Gastroesophageal sphincter (tissue), 4 donors: ENCODE results near the gene HLA-B. TPM values are rescaled to one million over a fixed set of nuclear protein-coding genes. Genes with fewer than 3 reads are reported as not detected.

Experiments used
- ATAC-seq: fragments of 150-250 bp; one replicate; pipeline ENCODE4 v1.9.1; 2016; ENCODE audit warnings: mild to moderate bottlenecking, moderate library complexity
- H3K27ac ChIP-seq, 4 donors: fragments of 200-600 bp; sonication (generic) in 3 of 4; 1 replicate in 3 of 4; 2 replicates in 1 of 4; pipeline ENCODE4 v1.5.1; 2016 to 2019
- H3K27me3 ChIP-seq: fragments of 200-600 bp; sonication (generic); one replicate; pipeline ENCODE4 v1.5.1; 2019
- H3K36me3 ChIP-seq, 2 donors: fragments of 200-600 bp; sonication (generic); one replicate each; pipeline ENCODE4 v1.5.1; 2019; ENCODE audit warnings: control low read depth in 1 of 2
- H3K4me1 ChIP-seq, 3 donors: fragments of 200-600 bp; sonication (generic); 1 replicate in 2 of 3; 2 replicates in 1 of 3; pipeline ENCODE4 v1.5.1; 2016 to 2019; ENCODE audit warnings: control low read depth in 2 of 3
- H3K4me3 ChIP-seq, 2 donors: fragments of 200-600 bp; sonication (generic); one replicate each; pipeline ENCODE4 v1.5.1; 2019; ENCODE audit warnings: mild to moderate bottlenecking in 1 of 2, moderate library complexity in 1 of 2
- H3K9me3 ChIP-seq, 3 donors: fragments of 200-600 bp; sonication (generic); one replicate each; pipeline ENCODE4 v1.5.1; 2017 to 2019; ENCODE audit warnings: control low read depth in 2 of 3
- EP300 ChIP-seq: sonication (generic); formaldehyde crosslinking; IDR thresholded peaks from one replicate; pipeline ENCODE4 v1.6.1; 2017; ENCODE audit warnings: antibody characterized with exemption, mild to moderate bottlenecking
- POLR2A ChIP-seq, 2 donors: fragments of 450-650 bp; IDR thresholded peaks; one replicate each; pipeline ENCODE4 v1.6.1; 2017; ENCODE audit warnings: antibody characterized with exemption in 2 of 2, mild to moderate bottlenecking in 2 of 2, moderate library complexity in 1 of 2
- POLR2AphosphoS5 ChIP-seq: sonication (generic); formaldehyde crosslinking; IDR thresholded peaks from one replicate; pipeline ENCODE4 v1.6.1; 2017; ENCODE audit warnings: antibody characterized with exemption
- WGBS, 2 donors: methylation state at CpG; one replicate each; pipeline ENCODE4 v1.1.5; 2018; ENCODE audit warnings: low coverage in 1 of 2; 5-methylcytosine and 5-hydroxymethylcytosine counted together
- total RNA-seq, 4 donors: library from RNA; depleted of rRNA; stranded (reverse); fragments of >200 nt; gene quantifications; one replicate each; pipeline ENCODE4 v1.1.0, GENCODE V29; 2016
- TF ChIP-seq, protein P1 (sequence below), 4 experiments: fragments of 200-600 bp in 2 of 4; fragments of 450-650 bp in 2 of 4; sonication (generic) in 1 of 4; IDR thresholded peaks; one replicate each; pipeline ENCODE4 v1.5.1; 2017 to 2019; ENCODE audit warnings: antibody characterized with exemption in 4 of 4, mild to moderate bottlenecking in 2 of 4, moderate library complexity in 2 of 4

Gene HLA-B
- total RNA-seq, 4 donors from 2014 or later = 299 to 991 (median 620) TPM

DNA sequence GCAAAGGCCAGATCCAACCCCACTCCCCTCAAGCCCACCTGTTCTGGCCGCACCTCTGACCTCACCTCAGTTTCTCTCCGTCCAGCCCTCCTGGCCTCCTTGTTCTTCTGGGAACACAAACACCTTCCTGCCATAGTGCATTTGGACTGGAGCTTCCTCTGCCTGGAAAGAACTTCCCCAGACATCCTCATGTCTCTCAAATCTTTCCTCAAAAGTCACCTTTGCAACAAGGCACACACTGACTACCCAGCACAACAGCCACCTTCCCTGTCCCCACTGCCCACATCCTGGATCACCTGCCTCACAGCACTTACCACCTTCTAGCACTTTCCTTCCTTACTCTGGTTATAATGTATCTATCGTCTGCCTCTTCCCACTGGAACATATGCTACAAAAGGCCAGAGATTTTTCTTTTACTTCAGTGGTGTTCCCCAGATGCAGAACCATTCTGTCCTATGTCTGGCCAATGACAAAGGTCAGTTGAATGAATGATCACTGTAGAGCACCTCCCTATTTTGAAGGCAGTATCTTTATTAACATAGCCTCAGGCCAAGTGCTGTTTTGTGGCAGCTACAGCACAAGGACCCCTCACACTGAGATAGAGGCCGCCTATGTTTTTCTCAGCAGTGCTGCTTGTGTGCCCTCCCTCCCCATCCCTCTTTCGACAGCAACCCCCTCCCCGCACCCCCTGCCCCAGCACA lies 4.1 kb downstream of the HLA-B start:
- no peaks in the 10 kb centered on the region for H3K27me3 ChIP-seq
- no peak overlapping the region for H3K27ac ChIP-seq
- H3K4me3 ChIP-seq = no peak overlapping the region
- H3K4me1 ChIP-seq = peaks cover 0 to 20% (median 5%) of the 10 kb centered on the region in 3 donors
- 57 to 76% methylated on average over 3 to 5 of the region's 6 CpGs for WGBS, 2 donors
- ATAC-seq = no peak
- H3K9me3 ChIP-seq = no peaks in the 10 kb centered on the region
- H3K36me3 ChIP-seq = peaks cover 0 to 22% of the 10 kb centered on the region in 2 donors
- TF ChIP-seq EP300 (no peak), POLR2A (IDR thresholded peaks at IDR 0.05) (no peak), POLR2AphosphoS5 (no peak)
- TF ChIP-seq, protein P1, sequence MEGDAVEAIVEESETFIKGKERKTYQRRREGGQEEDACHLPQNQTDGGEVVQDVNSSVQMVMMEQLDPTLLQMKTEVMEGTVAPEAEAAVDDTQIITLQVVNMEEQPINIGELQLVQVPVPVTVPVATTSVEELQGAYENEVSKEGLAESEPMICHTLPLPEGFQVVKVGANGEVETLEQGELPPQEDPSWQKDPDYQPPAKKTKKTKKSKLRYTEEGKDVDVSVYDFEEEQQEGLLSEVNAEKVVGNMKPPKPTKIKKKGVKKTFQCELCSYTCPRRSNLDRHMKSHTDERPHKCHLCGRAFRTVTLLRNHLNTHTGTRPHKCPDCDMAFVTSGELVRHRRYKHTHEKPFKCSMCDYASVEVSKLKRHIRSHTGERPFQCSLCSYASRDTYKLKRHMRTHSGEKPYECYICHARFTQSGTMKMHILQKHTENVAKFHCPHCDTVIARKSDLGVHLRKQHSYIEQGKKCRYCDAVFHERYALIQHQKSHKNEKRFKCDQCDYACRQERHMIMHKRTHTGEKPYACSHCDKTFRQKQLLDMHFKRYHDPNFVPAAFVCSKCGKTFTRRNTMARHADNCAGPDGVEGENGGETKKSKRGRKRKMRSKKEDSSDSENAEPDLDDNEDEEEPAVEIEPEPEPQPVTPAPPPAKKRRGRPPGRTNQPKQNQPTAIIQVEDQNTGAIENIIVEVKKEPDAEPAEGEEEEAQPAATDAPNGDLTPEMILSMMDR (IDR thresholded peaks at IDR 0.05) = no peak

DNA sequence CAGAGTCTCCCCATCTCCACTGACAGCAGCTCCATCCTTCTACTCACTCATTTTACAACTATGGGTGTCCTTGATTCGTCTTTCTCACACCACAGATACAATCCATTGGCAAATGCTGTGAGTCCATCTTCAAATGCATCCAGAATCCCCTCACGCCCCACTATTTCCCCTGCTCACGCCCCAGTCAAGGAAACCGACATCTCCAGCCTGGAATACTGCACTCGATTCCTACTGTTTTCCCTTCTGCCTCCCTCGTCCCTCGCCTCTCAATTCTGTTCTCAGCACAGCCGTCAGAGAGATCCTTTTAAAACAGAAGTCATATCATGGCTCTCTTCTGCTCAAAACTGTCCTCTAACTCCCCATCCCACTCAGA lies 4.7 kb downstream of the HLA-B start:
- WGBS, 2 donors = 43 to 67% methylated on average over 7 to 8 of the region's 8 CpGs
- no peaks in the 10 kb centered on the region for H3K9me3 ChIP-seq
- no peak overlapping the region for H3K27ac ChIP-seq
- peaks cover 0 to 20% (median 5%) of the 10 kb centered on the region in 3 donors for H3K4me1 ChIP-seq
- ATAC-seq = no peak
- H3K4me3 ChIP-seq = no peak overlapping the region
- H3K36me3 ChIP-seq = peaks cover 0 to 22% of the 10 kb centered on the region in 2 donors
- TF ChIP-seq POLR2AphosphoS5 (no peak), EP300 (no peak), POLR2A (IDR thresholded peaks at IDR 0.05) (no peak)
- TF ChIP-seq, protein P1 (IDR thresholded peaks at IDR 0.05) = no peak
- H3K27me3 ChIP-seq = no peaks in the 10 kb centered on the region

DNA sequence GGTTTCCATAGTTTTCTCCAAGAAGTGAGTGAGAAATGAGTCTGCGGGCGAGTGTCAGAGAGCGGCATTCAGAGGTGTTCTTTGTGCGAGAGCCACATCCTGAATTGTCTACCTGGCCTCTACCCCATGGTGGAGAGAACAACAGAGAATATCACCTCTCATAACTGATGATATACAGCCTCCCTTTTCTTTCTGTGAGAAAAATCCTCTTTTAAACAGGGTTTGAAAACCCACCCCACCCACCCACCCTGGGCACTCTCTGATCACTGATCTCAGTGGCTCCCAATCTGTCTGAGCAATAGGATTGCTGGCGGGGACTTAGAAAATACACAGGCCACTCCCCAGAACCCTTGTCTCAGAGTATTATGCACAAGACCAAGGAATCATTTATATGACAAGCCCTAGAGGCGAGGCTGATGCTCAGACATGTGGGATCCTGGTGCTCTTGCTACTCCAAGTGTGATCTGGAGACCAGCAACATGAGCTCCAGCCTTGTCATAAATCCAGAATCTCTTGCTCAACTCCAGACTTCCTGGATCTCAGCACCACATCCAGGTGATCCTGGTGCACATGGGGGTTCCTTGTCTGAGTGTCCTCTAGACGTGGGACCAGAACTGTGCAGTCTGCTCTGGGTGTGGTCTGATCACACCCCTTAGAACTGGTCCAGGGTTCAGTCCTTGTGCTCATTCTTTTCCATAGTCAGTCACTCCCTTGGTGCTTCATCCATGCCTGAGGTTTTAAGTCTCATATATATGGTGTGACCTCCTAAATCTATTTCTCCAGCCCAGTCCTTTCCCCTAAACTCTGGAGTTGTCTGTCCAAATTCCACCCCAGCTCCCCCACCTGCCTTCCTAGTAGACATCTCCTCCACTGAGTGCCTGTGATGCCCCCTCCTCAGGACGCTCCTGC lies 5.3 kb downstream of the HLA-B start:
- ATAC-seq = no peak
- no peaks in the 10 kb centered on the region for H3K9me3 ChIP-seq
- H3K4me1 ChIP-seq = peaks cover 0 to 20% (median 5%) of the 10 kb centered on the region in 3 donors
- H3K36me3 ChIP-seq = peaks cover 0 to 22% of the 10 kb centered on the region in 2 donors
- H3K4me3 ChIP-seq = no peak overlapping the region
- TF ChIP-seq EP300 = no peak
- no peak for TF ChIP-seq POLR2AphosphoS5
- TF ChIP-seq, protein P1 (IDR thresholded peaks at IDR 0.05) = no peak
- TF ChIP-seq POLR2A (IDR thresholded peaks at IDR 0.05) = no peak
- no peak overlapping the region for H3K27ac ChIP-seq
- H3K27me3 ChIP-seq = no peaks in the 10 kb centered on the region
- WGBS, 2 donors = 59 to 64% methylated on average over 7 to 8 of the region's 8 CpGs

DNA sequence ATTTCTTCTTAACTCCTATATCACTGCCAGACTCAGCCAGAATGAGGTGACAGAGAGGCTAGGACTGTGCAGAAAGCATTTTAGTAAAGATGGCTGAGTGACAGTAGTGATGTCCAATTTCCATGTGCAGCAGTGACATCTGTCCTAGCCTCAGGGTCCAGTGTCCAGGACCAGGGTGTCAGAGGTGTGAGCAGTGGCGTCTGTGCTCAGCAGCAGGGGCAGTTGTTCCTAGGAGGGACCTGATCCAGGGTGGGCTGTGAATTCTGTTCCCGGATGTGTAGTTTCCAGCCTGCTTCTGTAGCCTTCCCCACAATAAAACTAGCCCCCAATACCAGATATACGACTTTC lies 6.0 kb downstream of the HLA-B start:
- peaks cover 0 to 20% (median 5%) of the 10 kb centered on the region in 3 donors for H3K4me1 ChIP-seq
- no peak overlapping the region for H3K27ac ChIP-seq
- H3K4me3 ChIP-seq = no peak overlapping the region
- WGBS, 2 donors = 5 to 100% methylated on average over 1 to 2 of the region's 3 CpGs
- no peak for TF ChIP-seq POLR2A (IDR thresholded peaks at IDR 0.05)
- TF ChIP-seq EP300 = no peak
- no peak for ATAC-seq
- peaks cover 0 to 22% of the 10 kb centered on the region in 2 donors for H3K36me3 ChIP-seq
- no peaks in the 10 kb centered on the region for H3K9me3 ChIP-seq
- no peaks in the 10 kb centered on the region for H3K27me3 ChIP-seq

DNA sequence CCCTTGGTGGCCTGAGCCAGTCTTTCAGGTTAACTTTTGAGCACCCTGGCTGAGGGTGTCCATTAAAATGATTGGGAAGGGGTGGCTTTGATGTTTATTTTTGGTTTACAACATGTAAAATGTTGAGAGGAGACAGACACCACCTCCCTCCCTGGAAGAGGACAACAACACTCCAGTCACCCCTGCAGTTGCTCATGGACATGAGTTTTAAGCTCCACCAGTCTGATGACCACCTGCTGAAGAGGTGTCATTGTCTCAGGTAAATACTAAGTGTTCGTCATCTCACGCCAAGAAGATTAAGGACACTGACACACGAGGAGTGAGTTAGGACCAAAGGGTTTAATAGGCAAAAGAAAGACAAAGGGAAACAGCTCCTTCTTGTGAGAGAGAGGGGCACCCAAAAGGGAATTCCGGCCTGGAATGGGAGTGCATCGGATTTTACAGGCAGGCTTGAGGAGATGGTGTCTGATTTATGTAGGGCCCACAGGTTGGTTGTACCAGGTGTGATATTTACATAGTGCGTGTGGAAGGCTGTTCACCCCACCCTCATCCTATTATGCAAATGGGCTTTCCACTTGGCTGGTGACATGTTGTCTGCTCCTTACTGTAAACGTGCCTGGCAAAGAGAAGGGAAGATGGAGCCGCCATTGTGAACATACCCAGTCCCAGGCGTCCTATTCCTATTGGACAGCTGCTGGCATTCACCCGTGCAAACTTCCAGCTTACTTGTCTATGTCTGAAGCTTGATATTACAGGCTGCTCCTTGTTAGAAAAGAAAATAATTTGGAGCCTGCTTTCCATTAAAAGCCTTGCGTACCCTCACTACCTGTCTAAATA lies 6.6 kb downstream of the HLA-B start:
- no peak overlapping the region for H3K27ac ChIP-seq
- no peak for TF ChIP-seq POLR2A (IDR thresholded peaks at IDR 0.05)
- 52 to 53% methylated on average over 11 of the region's 11 CpGs for WGBS, 2 donors
- H3K36me3 ChIP-seq = peaks cover 0 to 22% of the 10 kb centered on the region in 2 donors
- H3K27me3 ChIP-seq = no peaks in the 10 kb centered on the region
- peaks cover 0 to 15% (median 5%) of the 10 kb centered on the region in 3 donors for H3K4me1 ChIP-seq
- no peak overlapping the region for H3K4me3 ChIP-seq
- no peaks in the 10 kb centered on the region for H3K9me3 ChIP-seq
- ATAC-seq = no peak
